Tongue (tissue), 2 donors: ENCODE measurements around the gene KBTBD8. TPM values are rescaled to one million over a fixed set of nuclear protein-coding genes. Genes with fewer than 3 reads are reported as not detected.

Experiments
- DNase-seq: peaks from one replicate; pipeline ENCODE4 v3.0.0-alpha.2; 2015
- total RNA-seq: library from RNA; depleted of rRNA; stranded (reverse); fragments of >200 nt; gene quantifications from one replicate; pipeline ENCODE4 v1.2.3, GENCODE V29; 2014

KBTBD8 gene
- total RNA-seq: 1.6 TPM

GRCh38 chr3:66998113-66998903 lies at the start of gene KBTBD8:
Gene KBTBD8 (plus strand): TSS chr3:66998307. CDS start chr3:66998356, 49 bp downstream.
- peak; percentile 100 for DNase-seq

GRCh38 chr3:66948838-66949237 lies 49.3 kb upstream of the KBTBD8 start:
- no peak for DNase-seq

DNA sequence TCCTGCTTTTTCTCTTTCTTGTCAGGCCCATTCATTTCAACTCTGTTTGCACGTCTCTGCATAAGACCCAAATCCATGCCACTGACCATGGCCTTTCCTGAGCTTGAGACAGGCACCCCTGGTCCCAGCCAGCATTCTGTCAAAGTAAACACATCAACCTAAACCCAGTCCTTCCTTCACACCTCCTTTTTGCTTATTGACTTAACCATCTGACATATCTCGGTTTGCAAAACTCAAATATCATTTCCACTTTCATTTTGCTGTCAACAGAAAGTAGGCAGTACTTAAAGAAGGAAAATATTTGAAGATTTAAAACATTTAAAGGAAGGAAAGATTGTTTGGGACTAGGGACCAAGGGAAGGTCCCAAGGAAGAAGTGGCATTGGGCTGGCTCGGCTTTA lies 48.2 kb upstream of the KBTBD8 start:
- no peak for DNase-seq

- no peak for DNase-seq
Measured at GRCh38 chr3:66952357-66952756, 45.8 kb upstream of the KBTBD8 start.

DNA sequence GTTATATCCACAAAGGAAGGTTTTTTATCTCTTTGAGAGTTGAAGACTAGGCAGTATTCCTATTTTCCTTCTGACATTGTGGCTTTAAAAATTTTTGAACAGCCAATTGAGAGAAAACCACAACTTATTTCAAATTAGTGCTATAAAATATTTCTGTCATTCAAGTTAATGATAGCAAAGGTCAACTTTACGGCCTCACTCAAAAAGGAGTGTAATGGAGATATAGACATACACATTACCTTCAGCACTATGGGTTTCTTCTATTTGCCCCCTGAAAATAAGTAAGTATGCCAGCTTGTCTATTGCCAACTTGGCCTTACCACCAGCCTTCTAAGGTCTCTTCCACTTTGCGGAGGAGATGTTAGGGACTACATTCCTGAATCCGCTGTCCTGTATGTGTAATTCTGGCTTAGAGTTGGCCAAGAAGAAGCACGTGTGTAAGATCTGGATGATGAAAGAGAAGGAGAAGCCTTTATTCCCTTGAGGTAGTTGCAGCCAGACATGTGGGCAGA lies 44.1 kb upstream of the KBTBD8 start:
- DNase-seq: no peak

GRCh38 chr3:66956742-66957141 lies 41.4 kb upstream of the KBTBD8 start:
- DNase-seq: no peak

GRCh38 chr3:66957367-66957766 lies 40.7 kb upstream of the KBTBD8 start:
- DNase-seq: no peak

- DNase-seq: no peak
Measured at GRCh38 chr3:66958067-66958466, 40.0 kb upstream of the KBTBD8 start.

DNA sequence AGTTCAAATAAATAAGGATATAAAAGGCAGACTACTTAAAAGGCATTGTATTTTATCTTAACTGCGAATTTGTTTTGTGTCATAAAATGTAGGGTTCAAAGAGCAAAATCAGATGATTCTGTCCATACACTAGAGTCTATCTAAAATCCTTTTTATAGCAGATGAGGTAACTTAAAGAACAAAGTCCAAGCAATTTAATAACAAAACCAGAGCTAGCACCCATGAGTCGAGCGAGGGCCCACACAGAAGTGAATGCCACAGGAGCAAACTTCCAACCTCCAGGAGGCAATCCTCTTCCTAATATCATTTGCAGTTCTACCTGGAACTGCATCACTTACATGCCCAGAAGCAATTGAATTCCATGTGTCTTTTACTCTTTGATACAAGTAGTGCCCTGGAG lies 35.4 kb upstream of the KBTBD8 start:
- no peak for DNase-seq

- no peak for DNase-seq
Measured at GRCh38 chr3:66971245-66971644, 26.9 kb upstream of the KBTBD8 start.

GRCh38 chr3:66971891-66972551 lies 26.1 kb upstream of the KBTBD8 start:
- DNase-seq: peak; percentile 96

DNA sequence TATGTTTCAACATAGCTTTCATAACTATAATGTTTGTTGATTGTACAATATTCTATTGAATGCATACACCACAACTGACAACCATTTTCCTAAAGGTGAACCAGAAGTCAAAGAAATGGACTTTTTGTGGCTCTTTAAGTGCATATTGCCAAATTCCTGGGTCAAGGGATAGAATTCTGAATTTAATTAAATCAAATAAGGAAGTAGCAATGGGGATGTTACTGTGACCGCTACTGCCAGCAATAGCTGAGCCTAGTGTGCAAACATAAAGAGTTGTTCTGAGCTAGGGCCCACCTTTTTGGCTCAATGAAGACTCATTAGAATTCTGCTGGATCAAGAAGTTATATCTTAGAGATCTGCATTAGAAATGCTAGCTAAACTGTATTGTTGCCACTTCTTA lies 17.3 kb upstream of the KBTBD8 start:
- no peak for DNase-seq

- no peak for DNase-seq
Measured at GRCh38 chr3:66983101-66983500, 15.0 kb upstream of the KBTBD8 start.

- DNase-seq: no peak
Measured at GRCh38 chr3:66985336-66985920, 12.7 kb upstream of the KBTBD8 start.

GRCh38 chr3:66986406-66986805 lies 11.7 kb upstream of the KBTBD8 start:
- no peak for DNase-seq

- DNase-seq: no peak
Measured at GRCh38 chr3:66989241-66989640, 8.9 kb upstream of the KBTBD8 start.

GRCh38 chr3:66989860-66990696 lies 8.0 kb upstream of the KBTBD8 start:
- DNase-seq: no peak

- peak; percentile 51 for DNase-seq
Measured at GRCh38 chr3:66991459-66991858, 6.6 kb upstream of the KBTBD8 start.

GRCh38 chr3:66993082-66993481 lies 5.0 kb upstream of the KBTBD8 start:
- no peak for DNase-seq

GRCh38 chr3:66994588-66994987 lies 3.5 kb upstream of the KBTBD8 start:
- DNase-seq: no peak

- no peak for DNase-seq
Measured at GRCh38 chr3:66996696-66997095, 1.4 kb upstream of the KBTBD8 start.

DNA sequence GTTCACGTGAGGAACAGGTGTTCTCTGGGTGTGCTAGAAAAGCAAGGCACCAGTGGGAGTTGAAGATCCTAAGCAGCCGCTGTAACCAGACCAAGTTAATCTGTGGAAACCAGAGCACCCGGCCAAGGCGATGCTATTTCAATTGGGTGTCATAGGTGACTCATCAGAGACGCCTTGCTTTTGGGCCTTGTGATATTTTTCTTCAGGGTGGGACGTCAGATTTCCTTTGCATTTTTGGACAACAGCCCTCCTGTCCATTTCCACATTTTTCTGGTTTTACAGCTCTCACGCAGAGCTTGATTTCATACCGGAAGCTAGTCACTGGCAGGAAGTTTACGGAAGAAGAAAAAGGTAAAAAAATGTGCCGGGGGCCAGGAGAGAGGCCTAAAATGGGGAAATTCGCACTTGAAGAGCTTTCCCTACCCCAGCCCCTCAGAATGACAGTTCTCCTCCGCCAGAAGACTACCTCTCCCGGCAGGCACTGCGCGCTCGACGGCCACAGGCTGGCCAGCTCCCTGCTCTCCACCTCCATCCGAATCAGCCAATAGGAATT lies 471 bp upstream of the KBTBD8 start:
- DNase-seq: no peak
